ENCODE data around the gene FEZF2.

FEZF2 gene

GRCh38 chr3:62372621-62373041, 719 bp downstream of the FEZF2 start:
- no peak for DNase-seq (ENCODE audit: low spot score)

- no peak for DNase-seq (ENCODE audit: low spot score)
These were observed 1.4 kb downstream of the FEZF2 start for GRCh38 chr3:62371720-62372591.

- no peak for DNase-seq (ENCODE audit: low spot score)
These were observed 2.3 kb downstream of the FEZF2 start for GRCh38 chr3:62370858-62371719.

GRCh38 chr3:62370112-62370857, 3.1 kb downstream of the FEZF2 start:
- DNase-seq (ENCODE audit: low spot score): no peak

- no peak for DNase-seq (ENCODE audit: low spot score)
These were observed 3.9 kb downstream of the FEZF2 start for GRCh38 chr3:62369476-62369743.

GRCh38 chr3:62368705-62369475, 4.5 kb downstream of the FEZF2 start:
- DNase-seq (ENCODE audit: low spot score): no peak

- no peak for DNase-seq (ENCODE audit: low spot score)
These were observed 5.1 kb downstream of the FEZF2 start for GRCh38 chr3:62368290-62368704.

- DNase-seq (ENCODE audit: low spot score): no peak
These were observed 5.6 kb downstream of the FEZF2 start for GRCh38 chr3:62367763-62368195.

GRCh38 chr3:62366126-62366484, 7.2 kb downstream of the FEZF2 start:
- DNase-seq (ENCODE audit: low spot score): no peak

GRCh38 chr3:62365391-62366125, 7.8 kb downstream of the FEZF2 start:
- DNase-seq (ENCODE audit: low spot score): no peak

- no peak for DNase-seq (ENCODE audit: low spot score)
These were observed 9.2 kb downstream of the FEZF2 start for GRCh38 chr3:62364191-62364590.

GRCh38 chr3:62363275-62363674, 10.1 kb downstream of the FEZF2 start:
- DNase-seq (ENCODE audit: low spot score): no peak

- DNase-seq (ENCODE audit: low spot score): no peak
These were observed 11.5 kb downstream of the FEZF2 start for GRCh38 chr3:62361824-62362223.

- no peak for DNase-seq (ENCODE audit: low spot score)
These were observed 12.1 kb downstream of the FEZF2 start for GRCh38 chr3:62361261-62361660.

- no peak for DNase-seq (ENCODE audit: low spot score)
These were observed 13.8 kb downstream of the FEZF2 start for GRCh38 chr3:62359531-62359930.

GRCh38 chr3:62356356-62356755, 17.0 kb downstream of the FEZF2 start:
- DNase-seq (ENCODE audit: low spot score): no peak

- no peak for DNase-seq (ENCODE audit: low spot score)
These were observed 17.6 kb downstream of the FEZF2 start for GRCh38 chr3:62355703-62356102.

- DNase-seq (ENCODE audit: low spot score): no peak
These were observed 29.6 kb downstream of the FEZF2 start for GRCh38 chr3:62343755-62344154.

- no peak for DNase-seq (ENCODE audit: low spot score)
These were observed 38.2 kb downstream of the FEZF2 start for GRCh38 chr3:62335196-62335595.

GRCh38 chr3:62332835-62333244, 40.5 kb downstream of the FEZF2 start:
- DNase-seq (ENCODE audit: low spot score): no peak

GRCh38 chr3:62332017-62332416, 41.3 kb downstream of the FEZF2 start:
- DNase-seq (ENCODE audit: low spot score): no peak
